ENCODE data around the gene NAA25.
A peak's percentile ranks its signal among the peaks of the same experiment; 100 is the strongest.

The NAA25 gene

GRCh38 chr12:112023759-112024396 lies 84.7 kb downstream of the NAA25 start:
- no peak for DNase-seq (ENCODE audit: low read depth)
- no peak for TF ChIP-seq CTCF (conservative IDR thresholded peaks at IDR 0.05; ENCODE audit: low read length)
- H3K4me3 ChIP-seq (ENCODE audit: low read length): no peak overlapping the region

GRCh38 chr12:112022241-112023016 lies 86.2 kb downstream of the NAA25 start:
- TF ChIP-seq CTCF (conservative IDR thresholded peaks at IDR 0.05; ENCODE audit: low read length): no peak

GRCh38 chr12:112020947-112021457 lies 87.6 kb downstream of the NAA25 start:
- no peak for DNase-seq (ENCODE audit: low read depth)
- no peak overlapping the region for H3K4me3 ChIP-seq (ENCODE audit: low read length)
- TF ChIP-seq CTCF (conservative IDR thresholded peaks at IDR 0.05; ENCODE audit: low read length): no peak

More at GRCh38 chr12:112022241-112023016, 86.2 kb downstream of the NAA25 start:
- H3K4me3 ChIP-seq (ENCODE audit: low read length): no peak overlapping the region
- DNase-seq (ENCODE audit: low read depth): no peak

- TF ChIP-seq CTCF (conservative IDR thresholded peaks at IDR 0.05; ENCODE audit: low read length): no peak
- DNase-seq (ENCODE audit: low read depth): peak; percentile 58
These were observed 89.9 kb downstream of the NAA25 start for GRCh38 chr12:112018571-112019237.

GRCh38 chr12:112017041-112017440 lies 91.5 kb downstream of the NAA25 start:
- TF ChIP-seq CTCF (conservative IDR thresholded peaks at IDR 0.05; ENCODE audit: low read length): no peak
- DNase-seq (ENCODE audit: low read depth): no peak

More at GRCh38 chr12:112018571-112019237, 89.9 kb downstream of the NAA25 start:
- no peak overlapping the region for H3K4me3 ChIP-seq (ENCODE audit: low read length)

GRCh38 chr12:112015938-112016337 lies 92.6 kb downstream of the NAA25 start:
- DNase-seq (ENCODE audit: low read depth): no peak
- H3K4me3 ChIP-seq (ENCODE audit: low read length): no peak overlapping the region
- no peak for TF ChIP-seq CTCF (conservative IDR thresholded peaks at IDR 0.05; ENCODE audit: low read length)

More at GRCh38 chr12:112017041-112017440, 91.5 kb downstream of the NAA25 start:
- no peak overlapping the region for H3K4me3 ChIP-seq (ENCODE audit: low read length)

All from AG10803 (cell line).